Right renal cortex interstitium (tissue), 3 donors: ENCODE data around the gene PLXNA4. TPM values are rescaled to one million over a fixed set of nuclear protein-coding genes. Genes with fewer than 3 reads are reported as not detected.

Experiments used
- DNase-seq, 3 donors: peaks; one replicate each; pipeline ENCODE4 v3.0.0-alpha.2; 2013; ENCODE audit warnings: low read depth in 3 of 3, low spot score in 2 of 3
- polyA plus RNA-seq, 3 donors: library from polyadenylated mRNA; unstranded; fragments of 120-200 nt; gene quantifications; one replicate each; pipeline ENCODE4 v1.2.1, GENCODE V29; 2013; ENCODE audit not compliant: insufficient read length in 3 of 3

Gene PLXNA4
- polyA plus RNA-seq, 3 donors: 11.8 to 14.5 (median 13.5) TPM

- DNase-seq: no peak
Measured at GRCh38 chr7:132504852-132505251, 71.4 kb downstream of the PLXNA4 start.

DNA sequence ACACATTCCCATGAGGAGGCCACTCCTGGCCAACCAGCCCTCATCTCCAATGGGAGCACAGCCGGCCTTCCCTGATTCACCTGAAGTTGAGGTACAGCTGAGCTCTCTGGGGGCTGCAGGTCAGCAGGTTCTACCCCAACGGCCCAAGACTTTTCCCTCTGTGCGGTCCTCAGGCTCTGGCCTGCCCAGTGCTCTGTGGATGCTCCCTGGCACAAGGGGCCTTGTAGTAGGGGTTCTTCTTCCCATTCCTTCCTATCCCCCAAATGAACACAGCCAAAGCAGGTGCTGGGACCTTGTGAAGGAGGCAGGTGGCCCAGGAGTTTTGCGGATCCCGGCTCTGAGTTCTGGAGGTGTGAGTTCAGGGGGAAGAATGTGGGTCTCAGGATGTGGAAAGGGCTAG is 72.2 kb downstream of the PLXNA4 start:
- no peak for DNase-seq

DNA sequence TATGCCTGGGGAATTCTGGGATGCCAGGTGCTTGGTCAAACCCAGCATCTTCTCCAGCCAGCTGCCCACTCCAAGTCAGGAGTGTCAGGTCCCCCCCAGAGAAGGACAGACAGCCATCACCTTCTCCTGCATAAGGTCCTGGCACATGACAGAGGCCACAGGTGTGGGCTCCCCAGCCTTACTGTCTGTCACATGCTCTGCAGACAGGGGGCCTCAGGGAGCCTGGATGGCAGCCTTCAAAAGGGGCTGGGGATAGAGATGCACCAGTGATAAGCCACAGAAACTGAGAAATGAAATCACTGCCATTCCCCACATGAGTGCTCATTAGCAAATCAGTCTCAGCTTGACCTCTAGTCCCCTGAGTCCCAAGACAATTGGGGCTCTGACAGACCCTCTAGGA is 72.9 kb downstream of the PLXNA4 start:
- no peak for DNase-seq

DNA sequence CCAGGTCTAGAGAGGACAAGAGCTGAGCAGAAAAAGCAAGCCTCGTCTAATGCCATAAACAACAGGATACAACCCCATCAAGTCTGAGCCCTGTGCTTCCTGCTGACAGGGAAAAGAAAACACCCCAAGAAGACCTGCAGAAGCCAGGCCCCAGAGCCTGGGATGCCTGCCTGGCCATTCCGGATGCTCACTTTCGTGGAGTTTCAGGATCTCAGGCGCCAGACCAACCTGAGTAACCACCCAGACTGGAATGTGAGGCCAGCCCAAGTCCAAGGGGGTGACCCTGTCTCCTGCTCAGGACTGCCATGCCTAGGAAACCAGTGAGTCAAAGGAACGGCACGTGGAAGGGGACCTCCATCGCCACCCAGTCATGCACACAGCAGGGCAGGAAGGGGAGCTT is 74.3 kb downstream of the PLXNA4 start:
- DNase-seq: no peak

DNA sequence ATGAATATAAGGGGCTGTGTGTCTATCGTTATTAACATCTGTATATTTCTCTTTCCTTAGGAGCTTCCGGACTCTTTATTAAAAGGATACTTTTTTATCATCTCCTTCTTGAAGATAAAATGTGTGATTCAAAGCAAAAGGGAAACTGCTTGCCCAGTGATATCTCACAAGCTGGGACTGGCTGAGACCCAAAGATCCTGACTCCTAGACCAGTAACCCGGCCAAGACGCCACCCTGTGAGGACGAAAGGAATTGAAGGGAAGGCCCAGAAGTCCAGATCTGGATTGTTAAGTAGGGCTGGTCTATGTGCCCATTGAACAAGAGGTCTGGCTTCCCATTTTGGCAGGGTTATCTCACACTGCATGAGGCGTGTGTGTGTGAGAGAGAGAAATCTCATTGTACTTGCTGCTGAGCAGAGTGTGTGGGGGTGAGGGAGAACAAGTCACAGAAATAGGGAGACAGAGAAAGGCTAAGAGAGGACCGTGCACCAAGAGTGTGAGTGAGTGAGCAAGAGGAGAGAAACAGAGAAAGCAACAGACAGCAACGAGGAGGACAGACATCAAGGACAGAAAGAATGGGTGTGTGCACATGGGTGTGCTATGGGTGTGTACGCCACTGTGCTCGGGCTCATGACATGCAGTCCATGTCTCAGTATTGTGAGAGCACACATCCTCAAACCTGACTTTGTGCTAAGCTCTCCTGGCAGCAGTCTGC is 75.4 kb downstream of the PLXNA4 start:
- no peak for DNase-seq

DNA sequence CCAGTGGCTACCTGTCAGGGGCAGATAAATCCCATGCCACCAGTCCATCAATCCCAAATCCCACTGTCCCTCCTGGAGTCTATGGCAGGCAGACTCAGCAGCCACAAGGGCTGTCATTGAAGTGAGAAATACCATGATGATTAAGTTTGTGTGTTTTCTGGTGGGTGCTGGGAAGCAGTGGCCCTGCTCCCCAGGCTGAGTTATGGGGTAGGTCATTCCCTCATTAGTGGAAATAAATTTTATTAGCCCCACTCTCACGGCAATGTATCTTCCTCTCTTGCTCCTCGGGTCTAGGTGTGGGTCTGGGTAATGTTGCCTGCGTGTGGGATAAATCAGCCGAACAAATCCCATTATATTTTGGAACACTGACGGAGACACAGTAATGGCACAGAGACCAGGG is 76.8 kb downstream of the PLXNA4 start:
- no peak for DNase-seq

DNA sequence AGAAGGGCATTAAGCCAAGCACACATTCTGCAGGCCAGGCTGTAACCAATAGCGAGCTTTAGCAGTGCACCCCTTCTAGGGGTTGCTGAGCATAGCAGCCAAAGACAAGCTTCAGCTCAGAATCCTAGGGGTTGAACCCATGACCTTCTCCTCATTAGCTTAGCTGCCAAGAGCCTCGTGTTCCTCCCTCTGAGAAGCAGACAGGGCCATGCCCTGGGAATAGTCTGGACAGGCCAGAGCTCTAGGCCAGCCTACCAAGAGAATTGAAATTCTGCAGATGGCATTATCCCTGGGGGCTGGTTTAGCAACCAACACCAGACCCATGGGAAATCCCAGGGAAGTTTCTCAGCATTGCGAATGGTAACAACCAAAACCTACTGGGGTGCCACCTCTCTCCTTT is 77.2 kb downstream of the PLXNA4 start:
- DNase-seq: no peak

DNA sequence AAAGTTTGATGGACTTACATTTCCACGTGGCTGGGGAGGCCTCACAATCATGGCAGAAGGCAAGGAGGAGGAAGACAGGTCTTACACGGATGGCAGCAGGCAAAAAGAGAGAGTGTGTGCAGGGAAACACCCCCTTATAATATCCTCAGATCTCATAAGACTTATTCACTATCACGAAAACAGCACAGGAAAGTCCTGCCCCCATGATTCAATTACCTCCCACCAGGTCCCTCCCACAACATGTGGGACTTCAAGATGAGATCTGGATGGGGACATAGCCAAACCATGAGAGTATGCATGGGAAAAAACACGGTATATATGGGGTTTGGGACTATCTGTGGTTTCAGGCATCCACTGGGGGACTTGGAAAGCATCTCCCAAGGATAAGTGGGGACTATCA is 78.0 kb downstream of the PLXNA4 start:
- DNase-seq: no peak

GRCh38 chr7:132497098-132497497 is 79.2 kb downstream of the PLXNA4 start:
- DNase-seq: no peak

DNA sequence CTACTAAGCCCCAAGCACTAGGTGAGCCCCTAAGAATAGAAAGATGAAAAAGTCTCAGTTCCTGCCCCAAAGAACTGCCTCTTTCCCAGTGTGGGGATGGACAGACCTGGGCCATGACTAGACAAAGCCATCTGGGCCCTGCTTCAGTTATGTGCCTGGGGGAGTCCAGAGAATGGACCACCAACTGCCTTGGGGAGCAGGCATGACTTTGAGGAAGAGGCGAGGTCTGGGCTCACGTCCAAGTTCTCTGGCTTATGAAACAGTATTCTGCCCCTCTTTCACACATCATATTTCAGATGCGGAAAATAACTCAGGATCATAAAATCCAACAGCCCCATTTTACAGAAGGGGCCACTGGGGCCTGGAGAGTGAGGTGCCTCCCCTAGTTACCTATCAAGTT is 80.3 kb downstream of the PLXNA4 start:
- DNase-seq: no peak

GRCh38 chr7:132494474-132494873 is 81.8 kb downstream of the PLXNA4 start:
- DNase-seq: no peak

DNA sequence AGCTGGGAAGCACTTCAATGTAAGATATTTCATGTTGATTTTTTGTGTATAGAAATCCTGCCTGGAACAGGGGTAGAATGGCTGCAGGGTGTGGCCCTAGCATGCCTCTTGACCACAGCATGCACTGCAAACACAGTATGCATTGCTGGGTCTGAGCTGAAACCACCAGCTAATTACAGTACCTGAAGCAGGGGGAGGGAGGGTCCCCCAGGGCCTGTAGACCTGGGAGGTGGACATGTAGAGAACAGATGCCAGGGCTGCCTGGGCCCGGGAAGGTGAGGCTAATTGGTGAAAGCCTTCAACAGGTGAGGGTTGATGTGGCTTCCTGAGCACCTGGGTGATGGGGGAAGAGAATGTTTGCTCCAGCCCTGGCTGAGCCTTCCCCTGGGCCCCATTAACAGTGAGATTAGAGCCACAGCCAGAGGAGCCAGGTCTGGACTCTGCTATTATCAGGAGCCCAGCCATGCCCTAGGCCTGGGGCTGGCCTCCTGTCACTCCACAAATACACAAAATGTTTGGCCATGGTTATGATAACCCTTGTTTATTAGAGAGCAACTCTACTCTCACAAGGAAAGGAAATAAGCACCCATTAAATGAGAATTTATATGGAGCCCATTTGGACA is 83.3 kb downstream of the PLXNA4 start:
- DNase-seq: no peak

GRCh38 chr7:132491391-132491945 is 84.8 kb downstream of the PLXNA4 start:
- no peak for DNase-seq

GRCh38 chr7:132490474-132490873 is 85.8 kb downstream of the PLXNA4 start:
- DNase-seq: no peak

GRCh38 chr7:132489776-132490237 is 86.5 kb downstream of the PLXNA4 start:
- no peak for DNase-seq

GRCh38 chr7:132488634-132489302 is 87.5 kb downstream of the PLXNA4 start:
- no peak for DNase-seq

GRCh38 chr7:132486274-132486610 is 90.0 kb downstream of the PLXNA4 start:
- no peak for DNase-seq

DNA sequence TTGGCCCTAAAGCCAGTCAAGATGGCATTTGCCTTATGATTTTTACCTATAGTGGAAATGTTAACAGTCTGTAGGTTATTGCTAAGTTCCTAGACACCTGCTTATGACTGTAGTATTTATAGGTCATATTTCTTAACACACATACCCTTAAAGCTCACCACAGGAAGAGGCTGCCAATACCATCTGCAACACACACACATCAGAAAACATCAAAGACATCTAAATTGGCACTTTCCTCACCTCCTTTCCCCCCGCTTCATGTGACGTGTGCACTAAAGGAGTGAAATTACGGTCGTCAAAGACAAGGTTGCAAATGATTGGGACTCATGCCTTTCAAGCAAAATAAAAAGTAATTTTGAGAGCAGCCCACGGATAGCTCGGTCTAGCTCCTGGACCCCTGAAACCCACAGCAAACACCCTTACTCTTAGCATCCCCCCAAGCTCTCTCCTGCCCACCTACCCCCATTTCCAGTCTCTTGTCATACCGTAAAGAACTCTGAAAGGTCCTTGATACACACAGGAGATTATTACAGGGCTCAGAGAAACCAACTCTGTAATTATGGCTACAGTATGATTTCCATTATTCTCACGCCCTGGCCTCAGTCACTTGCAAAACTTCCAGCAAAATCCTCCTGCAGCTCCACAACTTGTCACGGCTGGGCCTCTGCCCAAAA is 90.5 kb downstream of the PLXNA4 start:
- no peak for DNase-seq

- no peak for DNase-seq
Measured at GRCh38 chr7:132485136-132485535, 91.1 kb downstream of the PLXNA4 start.

DNA sequence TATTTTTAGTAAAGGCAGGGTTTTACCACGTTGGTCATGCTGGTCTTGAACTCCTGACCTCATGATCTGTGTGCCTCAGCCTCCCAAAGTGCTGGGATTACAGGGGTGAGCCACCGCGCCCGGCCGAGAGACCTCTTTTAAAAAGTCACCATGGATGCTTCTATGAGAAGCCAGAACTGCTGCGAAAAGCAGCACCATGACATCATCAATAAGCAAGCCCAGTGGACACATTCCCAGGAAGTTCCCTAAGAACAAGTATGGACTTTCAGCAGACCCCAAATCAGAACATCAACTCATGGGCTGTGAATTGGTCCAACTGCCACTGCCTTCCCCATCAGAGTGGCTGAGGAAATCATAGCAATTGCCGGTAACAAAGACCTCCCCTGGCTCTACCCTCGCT is 93.4 kb downstream of the PLXNA4 start:
- no peak for DNase-seq

DNA sequence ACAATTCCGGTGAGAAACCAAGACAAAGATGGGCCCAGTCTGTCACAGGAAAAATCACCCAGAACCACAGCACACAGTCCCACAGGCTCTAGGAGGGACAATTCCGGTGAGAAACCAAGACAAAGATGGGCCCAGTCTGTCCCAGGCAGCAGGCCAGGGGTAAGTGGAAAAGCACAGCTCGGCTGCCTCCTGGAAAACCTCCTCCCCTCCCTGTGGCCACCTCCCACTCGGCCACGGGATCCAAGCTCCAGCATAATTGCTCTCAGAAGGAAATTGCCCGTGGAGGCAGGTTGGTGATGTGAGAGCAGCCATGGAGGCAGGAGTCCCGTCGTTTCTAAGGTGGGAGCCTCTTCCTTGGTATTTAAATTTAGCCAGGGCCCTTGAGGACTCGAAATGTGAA is 95.7 kb downstream of the PLXNA4 start:
- DNase-seq: no peak
